Nephron (organoid): ENCODE results near the gene PBOV1.

Source experiments
- H3K27ac Mint-ChIP-seq, 3 experiments: 2 replicates each; pipeline ENCODE4 v1.8.0; 2020; ENCODE audit warnings: mixed read lengths in 3 of 3, mild to moderate bottlenecking in 2 of 3, moderate library complexity in 1 of 3
- H3K27me3 Mint-ChIP-seq: 2 replicates; pipeline ENCODE4 v1.8.0; 2021; ENCODE audit warnings: low read depth, mild to moderate bottlenecking, moderate library complexity, mixed read lengths
- H3K36me3 Mint-ChIP-seq: 2 replicates; pipeline ENCODE4 v1.8.0; 2020; ENCODE audit warnings: low read depth, mixed read lengths
- H3K4me1 Mint-ChIP-seq: 2 replicates; pipeline ENCODE4 v1.8.0; 2020; ENCODE audit warnings: mixed read lengths
- H3K4me3 Mint-ChIP-seq, 3 experiments: 2 replicates each; pipeline ENCODE4 v1.8.0; 2020; ENCODE audit warnings: mild to moderate bottlenecking in 3 of 3, mixed read lengths in 3 of 3, moderate library complexity in 2 of 3
- H3K9me3 Mint-ChIP-seq: 2 replicates; pipeline ENCODE4 v1.8.0; 2020; ENCODE audit warnings: mixed read lengths
- TF ChIP-seq, protein P1 (sequence below), 3 experiments: fragments of 200-600 bp; sonication (generic); IDR thresholded peaks; one replicate each; pipeline ENCODE4 v1.5.0; 2021; ENCODE audit warnings: antibody characterized with exemption in 3 of 3; ENCODE audit not compliant: unreplicated experiment in 3 of 3

PBOV1 gene

DNA sequence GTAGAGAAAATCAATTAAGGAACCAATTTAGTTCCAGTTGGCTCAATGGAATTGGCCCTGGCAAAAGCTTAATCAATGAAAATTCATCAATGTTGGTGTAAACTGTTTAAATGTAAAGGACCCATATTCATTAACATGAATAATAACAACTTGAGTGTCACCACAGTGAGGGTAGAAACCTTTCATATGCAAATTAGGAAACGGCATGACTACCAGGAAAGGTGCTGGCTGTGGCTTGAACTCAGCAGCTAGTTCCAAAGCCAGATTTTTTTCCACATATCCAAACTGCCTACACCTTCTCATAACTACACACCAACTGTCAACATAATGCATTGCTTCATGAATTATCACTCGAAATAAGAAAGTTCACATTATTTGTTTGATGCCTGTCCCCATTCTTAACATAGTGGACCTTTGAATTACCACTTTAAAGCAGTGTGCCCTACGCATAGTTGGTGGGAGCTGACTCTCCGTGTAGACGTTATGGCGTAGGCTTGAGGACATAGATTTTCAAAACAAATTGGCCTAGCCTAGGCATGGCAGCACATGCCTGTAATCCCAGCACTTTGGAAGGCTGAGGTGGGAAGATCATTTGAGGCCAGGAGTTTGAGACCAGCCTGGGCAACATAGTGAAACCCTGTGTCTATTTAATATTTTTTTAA, 19.7 kb downstream of the PBOV1 start:
- Mint-ChIP-seq H3K9me3 (no peaks in the 10 kb centered on the region), H3K36me3 (no peaks in the 10 kb centered on the region)

DNA sequence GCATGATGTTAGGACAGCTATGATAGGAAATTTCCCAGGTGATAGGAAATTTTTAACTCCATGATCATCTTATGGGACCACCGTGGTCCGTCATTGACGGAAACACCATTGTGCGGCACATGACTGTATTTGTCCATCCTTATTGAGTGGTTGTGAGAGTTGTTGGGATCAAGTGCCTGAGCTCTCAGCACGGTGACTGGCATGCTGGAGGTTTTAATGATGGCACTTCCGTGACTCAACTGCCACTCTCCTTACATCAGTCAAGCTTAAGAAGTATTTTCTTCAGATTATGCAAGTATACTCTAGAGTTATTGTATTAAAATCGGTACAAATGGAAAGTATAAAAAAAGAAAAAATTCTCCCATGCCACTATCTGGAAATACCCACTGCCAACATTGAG, 20.7 kb downstream of the PBOV1 start:
- Mint-ChIP-seq H3K9me3 (no peaks in the 10 kb centered on the region), H3K27ac (no peak overlapping the region), H3K27me3 (peaks cover 3% of the 10 kb centered on the region), H3K4me3 (no peak overlapping the region), H3K4me1 (no peaks in the 10 kb centered on the region), H3K36me3 (no peaks in the 10 kb centered on the region)
- TF ChIP-seq, protein P1, sequence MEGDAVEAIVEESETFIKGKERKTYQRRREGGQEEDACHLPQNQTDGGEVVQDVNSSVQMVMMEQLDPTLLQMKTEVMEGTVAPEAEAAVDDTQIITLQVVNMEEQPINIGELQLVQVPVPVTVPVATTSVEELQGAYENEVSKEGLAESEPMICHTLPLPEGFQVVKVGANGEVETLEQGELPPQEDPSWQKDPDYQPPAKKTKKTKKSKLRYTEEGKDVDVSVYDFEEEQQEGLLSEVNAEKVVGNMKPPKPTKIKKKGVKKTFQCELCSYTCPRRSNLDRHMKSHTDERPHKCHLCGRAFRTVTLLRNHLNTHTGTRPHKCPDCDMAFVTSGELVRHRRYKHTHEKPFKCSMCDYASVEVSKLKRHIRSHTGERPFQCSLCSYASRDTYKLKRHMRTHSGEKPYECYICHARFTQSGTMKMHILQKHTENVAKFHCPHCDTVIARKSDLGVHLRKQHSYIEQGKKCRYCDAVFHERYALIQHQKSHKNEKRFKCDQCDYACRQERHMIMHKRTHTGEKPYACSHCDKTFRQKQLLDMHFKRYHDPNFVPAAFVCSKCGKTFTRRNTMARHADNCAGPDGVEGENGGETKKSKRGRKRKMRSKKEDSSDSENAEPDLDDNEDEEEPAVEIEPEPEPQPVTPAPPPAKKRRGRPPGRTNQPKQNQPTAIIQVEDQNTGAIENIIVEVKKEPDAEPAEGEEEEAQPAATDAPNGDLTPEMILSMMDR (IDR thresholded peaks at IDR 0.05; ENCODE audit: unreplicated experiment in 3 of 3): no peak

More for the DNA sequence above, 19.7 kb downstream of the PBOV1 start:
- H3K27me3 Mint-ChIP-seq: peaks cover 3% of the 10 kb centered on the region
- no peak overlapping the region for H3K4me3 Mint-ChIP-seq
- TF ChIP-seq, protein P1 (IDR thresholded peaks at IDR 0.05; ENCODE audit: unreplicated experiment in 3 of 3): no peak
- no peaks in the 10 kb centered on the region for H3K4me1 Mint-ChIP-seq
- H3K27ac Mint-ChIP-seq: no peak overlapping the region

DNA sequence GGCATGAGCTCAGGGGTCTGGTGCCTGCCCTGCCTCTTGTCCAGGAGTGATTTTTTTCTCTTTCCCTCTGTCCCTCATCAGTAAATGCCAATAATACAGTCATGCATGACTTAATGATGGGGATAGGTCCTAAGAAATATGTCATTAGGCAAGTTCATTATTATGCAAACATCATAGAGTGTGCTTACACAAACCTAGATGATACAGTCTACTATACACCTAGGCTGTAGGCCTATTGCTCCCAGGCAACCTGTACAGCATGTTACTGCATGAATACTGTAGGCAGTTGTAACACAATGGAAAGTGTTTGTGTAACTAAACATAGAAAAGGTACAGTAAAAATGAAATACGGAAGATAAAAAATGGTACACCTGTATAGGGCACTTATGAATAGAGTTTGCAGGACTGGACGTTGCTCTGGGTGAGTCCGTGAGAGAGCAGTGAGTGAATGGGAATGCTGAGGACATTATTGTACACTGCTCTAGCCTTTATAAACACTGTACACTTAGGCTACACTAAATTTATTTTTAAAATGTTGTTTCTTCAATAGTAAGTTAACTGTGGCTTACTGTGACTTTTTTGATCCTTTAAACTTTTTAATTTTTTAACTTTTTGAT, 22.1 kb downstream of the PBOV1 start:
- no peaks in the 10 kb centered on the region for H3K9me3 Mint-ChIP-seq
- H3K27ac Mint-ChIP-seq: no peak overlapping the region
- no peaks in the 10 kb centered on the region for H3K4me1 Mint-ChIP-seq
- TF ChIP-seq, protein P1 (IDR thresholded peaks at IDR 0.05; ENCODE audit: unreplicated experiment in 3 of 3): no peak
- peaks cover 3% of the 10 kb centered on the region for H3K27me3 Mint-ChIP-seq
- no peaks in the 10 kb centered on the region for H3K36me3 Mint-ChIP-seq
- no peak overlapping the region for H3K4me3 Mint-ChIP-seq

DNA sequence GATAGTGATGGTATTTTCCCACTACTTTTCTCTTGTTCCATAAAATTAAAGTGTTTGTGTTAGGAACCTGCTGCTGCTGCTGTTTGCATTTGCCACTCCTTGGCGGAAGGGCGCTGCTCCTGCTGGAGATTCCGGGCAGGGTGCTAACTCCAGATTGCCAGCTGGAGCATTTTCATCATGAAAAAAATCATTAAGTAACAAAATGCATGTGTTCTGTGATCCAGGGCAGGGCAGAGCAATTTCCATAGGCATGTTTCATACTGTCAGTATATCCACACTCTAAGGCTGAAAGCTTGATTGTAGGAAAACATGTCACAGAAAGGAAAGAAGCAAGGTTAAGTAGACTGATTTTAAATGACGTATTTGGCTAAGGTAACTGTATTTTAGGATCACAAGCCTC, 24.0 kb downstream of the PBOV1 start:
- H3K4me1 Mint-ChIP-seq: no peaks in the 10 kb centered on the region
- peaks cover 3% of the 10 kb centered on the region for H3K27me3 Mint-ChIP-seq
- H3K36me3 Mint-ChIP-seq: no peaks in the 10 kb centered on the region
- no peaks in the 10 kb centered on the region for H3K9me3 Mint-ChIP-seq
- H3K4me3 Mint-ChIP-seq: no peak overlapping the region
- H3K27ac Mint-ChIP-seq: no peak overlapping the region
- TF ChIP-seq, protein P1 (IDR thresholded peaks at IDR 0.05; ENCODE audit: unreplicated experiment in 3 of 3): no peak

DNA sequence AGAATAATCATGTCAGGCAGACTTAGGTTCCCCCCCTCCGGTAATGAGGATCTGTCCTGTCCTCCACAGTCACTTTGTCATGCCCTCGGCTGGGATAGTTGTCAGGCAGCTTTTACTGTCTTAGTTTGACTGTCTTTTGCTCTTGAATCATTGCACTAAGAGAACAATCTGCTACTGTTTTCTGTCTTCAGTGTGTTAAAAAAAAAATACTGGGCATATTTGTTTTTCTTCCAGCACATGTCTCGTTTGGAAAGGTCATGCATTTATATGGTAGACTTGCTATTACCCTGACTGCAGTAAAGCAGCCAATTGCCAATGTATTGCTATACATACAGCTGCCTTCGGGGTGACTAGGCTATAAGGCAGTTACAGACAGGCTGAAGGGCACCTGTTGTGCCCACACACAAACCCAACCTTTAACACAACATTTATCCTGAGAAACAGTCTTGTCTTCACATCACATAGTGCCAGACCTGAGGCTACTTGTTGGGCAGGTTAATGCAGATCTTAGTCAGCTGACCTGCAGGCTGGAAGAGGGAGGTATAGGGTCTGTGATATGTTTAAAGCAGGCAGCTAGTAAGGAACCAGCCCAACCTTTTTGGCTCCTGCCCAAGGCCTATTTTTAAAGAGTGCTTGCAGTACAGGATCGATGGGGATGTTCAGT, 29.9 kb downstream of the PBOV1 start:
- Mint-ChIP-seq H3K4me3 (no peak overlapping the region), H3K27ac (no peak overlapping the region), H3K36me3 (no peaks in the 10 kb centered on the region), H3K27me3 (peaks cover 3% of the 10 kb centered on the region), H3K4me1 (peaks cover 7% of the 10 kb centered on the region), H3K9me3 (no peaks in the 10 kb centered on the region)
- TF ChIP-seq, protein P1 (IDR thresholded peaks at IDR 0.05; ENCODE audit: unreplicated experiment in 3 of 3): no peak
